ENCODE measurements around the gene BTN2A1.

The BTN2A1 gene

GRCh38 chr6:26436018-26436417 lies 21.7 kb upstream of the BTN2A1 start:
- TF ChIP-seq CTCF (IDR thresholded peaks at IDR 0.05; ENCODE audit: low read depth, low read length), result no peak
- no peak for DNase-seq (ENCODE audit: extremely low read depth, low read depth)

GRCh38 chr6:26437550-26437949 lies 20.2 kb upstream of the BTN2A1 start:
- DNase-seq (ENCODE audit: extremely low read depth, low read depth), result no peak
- TF ChIP-seq CTCF (IDR thresholded peaks at IDR 0.05; ENCODE audit: low read depth, low read length), result no peak

GRCh38 chr6:26438000-26438399 lies 19.8 kb upstream of the BTN2A1 start:
- no peak for TF ChIP-seq CTCF (IDR thresholded peaks at IDR 0.05; ENCODE audit: low read depth, low read length)
- DNase-seq (ENCODE audit: extremely low read depth, low read depth), result no peak

GRCh38 chr6:26439151-26440125 lies 18.3 kb upstream of the BTN2A1 start:
- no peak for TF ChIP-seq CTCF (IDR thresholded peaks at IDR 0.05; ENCODE audit: low read depth, low read length)
- DNase-seq (ENCODE audit: extremely low read depth, low read depth), result no peak

- no peak for TF ChIP-seq CTCF (IDR thresholded peaks at IDR 0.05; ENCODE audit: low read depth, low read length)
- no peak for DNase-seq (ENCODE audit: extremely low read depth, low read depth)
Measured at GRCh38 chr6:26440977-26441358, 16.8 kb upstream of the BTN2A1 start.

- no peak for DNase-seq (ENCODE audit: extremely low read depth, low read depth)
- no peak for TF ChIP-seq CTCF (IDR thresholded peaks at IDR 0.05; ENCODE audit: low read depth, low read length)
Measured at GRCh38 chr6:26441977-26442376, 15.8 kb upstream of the BTN2A1 start.

- TF ChIP-seq CTCF (IDR thresholded peaks at IDR 0.05; ENCODE audit: low read depth, low read length), result no peak
- no peak for DNase-seq (ENCODE audit: extremely low read depth, low read depth)
Measured at GRCh38 chr6:26445934-26446667, 11.7 kb upstream of the BTN2A1 start.
